Body of pancreas (tissue), 4 donors: Measurements from ENCODE around the gene GPR107.

Source experiments
- CTCF ChIP-seq, 7 experiments: fragments of 450-650 bp in 4 of 7; fragments of 200-600 bp in 3 of 7; sonication (generic) in 3 of 7; IDR thresholded peaks; one replicate each; pipeline ENCODE4 v1.5.1; 2016 to 2019; ENCODE audit warnings: antibody characterized with exemption in 7 of 7
- POLR2A ChIP-seq, 3 donors: fragments of 450-650 bp; IDR thresholded peaks; one replicate each; pipeline ENCODE4 v1.6.1; 2016; ENCODE audit warnings: antibody characterized with exemption in 3 of 3, mild to moderate bottlenecking in 2 of 3

- TF ChIP-seq CTCF (IDR thresholded peaks at IDR 0.05) (no peak), POLR2A (IDR thresholded peaks at IDR 0.05) (no peak)
Measured at GRCh38 chr9:130129432-130130061, 75.8 kb downstream of the GPR107 start.
